Stimulated activated CD4-positive, alpha-beta T cell treated with anti-CD3 and anti-CD28 coated beads, Interleukin-1b, Interleukin-23, amount 100 ng/mL, for 4 hours (primary cell): ENCODE data around the gene ENDOG.
"Not testable (repeated sequence)": the region's sequence is repeated elsewhere in the genome, so short reads cannot be mapped to it uniquely, and the experiment has no call there.

Experiments used
- DNase-seq, 2 donors: peaks; one replicate each; pipeline ENCODE4 v3.0.0-alpha.2; 2020; ENCODE audit warnings: low read depth in 2 of 2

The ENDOG gene

GRCh38 chr9:128818099-128818838, at the start of gene ENDOG:
ENDOG (plus strand) TSS chr9:128818500; CDS start chr9:128818685, 185 bp downstream.
- peak; percentile 95 to 97 for DNase-seq

DNA sequence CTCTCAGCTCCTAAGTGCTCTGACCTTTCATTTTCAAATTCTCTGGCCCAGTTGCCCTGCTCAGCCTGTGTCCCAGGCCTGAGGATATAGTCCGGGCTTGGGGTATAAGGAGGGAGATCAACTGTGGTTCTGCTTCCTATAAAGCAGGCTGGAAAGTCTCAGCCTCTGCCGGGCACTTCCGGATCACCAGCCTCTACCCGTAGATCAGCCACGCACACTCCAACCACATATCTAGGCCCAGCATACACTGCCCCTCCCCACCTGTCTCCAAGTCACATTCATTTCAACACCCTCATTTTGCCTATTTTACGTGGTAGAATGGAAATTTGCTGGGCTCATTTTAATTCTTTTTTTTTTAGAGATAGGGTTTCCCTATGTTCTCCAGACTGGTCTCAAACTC, 49.7 kb upstream of the ENDOG start:
- DNase-seq: no peak

DNA sequence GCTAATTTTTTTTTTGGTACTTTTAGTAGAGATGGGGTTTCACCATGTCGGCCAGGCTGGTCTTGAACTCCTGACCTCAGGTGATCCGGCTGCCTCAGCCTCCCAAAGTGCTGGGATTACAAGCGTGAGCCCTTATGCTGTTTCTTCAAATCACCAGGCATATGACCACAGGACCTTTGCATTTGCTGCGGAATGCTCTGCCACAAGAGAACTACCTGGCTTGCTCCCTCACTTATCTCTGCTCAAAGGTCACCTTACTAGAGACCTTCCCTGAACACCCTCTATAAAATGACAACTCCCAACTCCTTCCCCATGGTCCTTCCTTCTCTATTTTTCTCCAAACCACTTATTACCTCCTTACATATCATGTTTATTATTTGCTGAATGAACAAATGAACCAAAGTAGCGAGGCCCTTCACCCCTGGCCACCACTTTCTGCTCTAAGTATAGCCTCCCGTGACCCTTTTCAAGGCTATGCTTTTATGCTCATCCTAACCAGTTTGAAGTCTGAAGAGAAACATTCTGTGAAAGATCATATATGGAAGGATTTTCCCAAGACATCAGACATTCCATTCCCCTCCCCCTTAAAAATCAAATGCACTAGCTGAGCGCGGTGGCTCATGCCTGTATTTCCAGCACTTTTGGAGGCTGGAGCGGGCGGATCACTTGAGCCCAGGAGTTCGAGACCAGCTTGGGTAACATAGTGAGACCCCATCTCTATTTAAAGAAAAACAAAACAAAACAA, 47.8 kb upstream of the ENDOG start:
- no peak for DNase-seq

- DNase-seq: no peak
Measured at GRCh38 chr9:128771094-128771721, 47.1 kb upstream of the ENDOG start.

DNA sequence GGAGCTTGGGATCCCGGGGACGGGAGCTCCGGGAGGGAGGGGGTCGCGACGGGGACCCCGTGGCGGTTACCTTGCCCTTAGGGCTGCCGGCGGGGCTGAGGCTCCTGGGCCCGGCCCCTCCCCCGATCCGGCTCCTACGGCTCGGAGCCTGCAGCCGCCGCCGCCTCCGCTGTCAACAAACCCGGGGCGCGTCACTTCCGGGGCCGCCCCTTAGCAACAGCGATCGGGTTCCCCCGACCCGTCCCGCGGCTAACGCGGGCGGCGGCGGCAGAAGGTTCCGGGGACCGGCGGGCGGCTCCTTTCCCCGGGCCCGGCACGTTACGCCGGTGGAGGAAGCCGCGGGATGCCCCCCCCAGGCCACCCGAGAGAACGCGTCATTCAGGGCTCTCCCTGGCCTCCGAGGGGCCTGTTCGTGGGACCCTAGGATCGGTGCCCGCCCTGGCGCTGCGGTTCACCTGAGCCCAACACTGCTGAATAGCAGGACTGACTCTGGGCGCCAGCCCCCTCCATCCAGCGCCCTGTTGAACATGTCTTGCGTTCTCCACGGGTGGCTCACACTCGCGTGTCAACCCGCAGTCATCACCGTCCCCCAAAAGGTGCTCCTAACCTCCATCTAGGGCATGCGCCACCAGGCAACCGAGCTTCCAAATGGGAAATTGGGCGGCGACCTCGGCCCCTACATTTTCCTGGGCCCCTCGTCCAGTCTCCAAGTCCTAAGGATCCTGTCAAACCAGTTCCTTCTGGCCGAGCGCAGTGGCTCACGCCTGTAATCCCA, 46.4 kb upstream of the ENDOG start, which contains the start of gene ZER1:
ZER1 (minus strand) TSS at position 183 of the 775 bp plus-strand sequence. CDS start 16,362 bp downstream, outside the sequence.
- peak; percentile 90 to 95 for DNase-seq

GRCh38 chr9:128773049-128773448, 45.3 kb upstream of the ENDOG start:
- no peak for DNase-seq

GRCh38 chr9:128774804-128775203, 43.5 kb upstream of the ENDOG start:
- no peak for DNase-seq

GRCh38 chr9:128780093-128780492, 38.2 kb upstream of the ENDOG start:
- not testable (repeated sequence) for DNase-seq

DNA sequence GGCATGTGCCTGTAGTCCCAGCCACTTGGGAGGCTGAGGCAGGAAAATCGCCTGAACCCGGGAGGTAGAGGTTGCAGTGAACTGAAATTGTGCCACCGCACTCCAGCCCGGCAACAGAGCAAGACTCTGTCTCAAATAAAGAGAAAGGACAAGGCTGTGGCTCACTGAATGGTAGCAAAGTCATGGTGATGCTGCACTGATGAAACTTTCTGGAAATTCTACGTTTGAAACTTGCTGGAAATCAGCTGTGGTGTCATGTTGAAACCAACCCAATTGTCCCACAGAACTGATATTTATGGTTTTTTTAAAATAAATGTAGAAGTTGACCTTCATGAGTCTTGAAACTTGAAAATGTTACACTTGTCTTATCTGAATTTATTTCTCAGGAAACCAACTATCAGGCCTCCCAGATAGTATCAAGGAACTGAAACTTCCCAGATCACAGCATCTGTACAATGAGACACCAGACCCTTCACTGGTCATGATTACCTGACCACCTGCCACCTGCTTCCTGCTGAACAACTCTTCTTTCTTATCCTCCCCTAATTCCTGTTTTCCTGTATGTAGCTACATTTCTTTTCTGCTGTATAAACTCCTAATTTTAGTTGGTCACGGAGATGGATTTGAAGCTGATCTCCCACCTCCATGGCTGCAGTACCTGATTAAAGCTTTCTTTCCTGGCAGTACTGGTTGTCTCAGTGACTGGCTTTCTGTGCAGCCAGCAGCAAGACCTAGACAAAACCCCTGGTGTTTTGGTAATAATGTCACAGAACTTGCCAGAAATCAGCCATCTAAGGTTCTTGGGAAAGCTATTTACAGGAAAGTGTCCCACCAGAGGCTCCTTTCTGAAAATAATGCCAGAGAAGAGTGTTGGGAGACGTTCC, 36.9 kb upstream of the ENDOG start:
- no peak for DNase-seq

- no peak for DNase-seq
Measured at GRCh38 chr9:128782669-128783068, 35.6 kb upstream of the ENDOG start.

- no peak for DNase-seq
Measured at GRCh38 chr9:128785427-128785826, 32.9 kb upstream of the ENDOG start.

GRCh38 chr9:128786681-128787601, 31.4 kb upstream of the ENDOG start, which contains the start of gene TBC1D13:
TBC1D13 (plus strand) TSS chr9:128787253; CDS start chr9:128787354, 101 bp downstream.
- peak; percentile 85 to 88 for DNase-seq

DNA sequence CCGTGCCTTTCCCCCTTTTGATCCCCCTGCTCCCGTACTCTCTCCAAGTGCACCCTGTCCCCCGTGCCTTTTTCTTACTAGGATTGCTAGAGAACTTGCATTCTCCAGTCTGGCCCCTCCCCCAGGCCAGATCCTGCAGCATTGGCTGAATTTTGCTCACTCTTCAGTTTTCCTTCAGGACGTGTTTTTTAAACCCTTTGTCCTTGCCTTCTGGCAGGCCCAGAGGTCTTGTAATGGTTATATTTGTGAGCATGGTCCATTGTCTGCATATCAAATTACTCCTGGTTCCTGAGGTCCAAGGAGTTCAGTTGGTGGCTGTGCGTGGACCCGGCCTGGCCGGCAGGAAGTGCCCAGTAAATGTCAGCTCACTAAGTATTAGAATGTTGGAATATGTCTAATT, 30.6 kb upstream of the ENDOG start:
- DNase-seq: no peak

- no peak for DNase-seq
Measured at GRCh38 chr9:128788445-128788844, 29.9 kb upstream of the ENDOG start.

GRCh38 chr9:128790536-128790935, 27.8 kb upstream of the ENDOG start:
- no peak for DNase-seq

DNA sequence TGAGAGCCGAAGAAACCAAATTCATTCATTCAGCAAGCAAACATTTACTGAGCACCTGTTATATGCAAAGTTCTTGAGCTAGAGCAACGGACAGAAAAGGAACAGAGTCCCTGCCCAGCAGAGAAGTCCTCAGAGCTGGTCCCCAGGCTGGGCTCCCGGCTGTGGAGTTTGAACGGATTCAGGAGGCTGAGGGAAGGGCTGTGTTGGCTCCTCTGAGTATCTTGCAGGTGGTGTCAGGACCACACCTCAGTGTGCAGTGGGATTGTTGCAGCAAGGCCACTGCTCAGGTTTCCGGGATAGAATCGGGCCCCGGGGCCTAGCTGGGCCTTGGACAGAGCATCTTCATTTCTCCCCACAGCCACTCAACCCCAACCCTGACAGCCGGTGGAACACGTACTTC, 26.2 kb upstream of the ENDOG start:
- DNase-seq: no peak

GRCh38 chr9:128792978-128793686, 25.2 kb upstream of the ENDOG start:
- DNase-seq: no peak

DNA sequence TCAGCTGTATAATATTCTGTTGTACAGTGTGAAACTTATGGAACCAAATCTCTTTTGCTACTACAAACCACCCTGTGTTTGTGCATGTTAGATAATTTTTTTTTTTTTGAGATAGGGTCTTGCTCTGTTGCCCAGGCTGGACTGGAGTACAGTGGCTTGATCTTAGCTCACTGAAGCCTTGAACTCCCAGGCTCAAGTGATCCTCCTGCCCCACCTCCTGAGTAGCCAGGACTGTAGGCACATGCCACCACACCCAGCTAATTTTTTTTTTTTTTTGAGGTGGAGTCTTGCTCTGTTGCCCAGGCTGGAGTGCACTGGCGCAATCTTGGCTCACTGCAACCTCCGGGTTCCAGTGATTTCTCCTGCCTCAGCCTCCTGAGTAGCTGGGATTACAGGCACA, 23.3 kb upstream of the ENDOG start:
- DNase-seq: not testable (repeated sequence)

- DNase-seq: no peak
Measured at GRCh38 chr9:128798896-128799295, 19.4 kb upstream of the ENDOG start.
